GM19455 (cell line): ENCODE data around the gene MRPL11.
A peak's percentile ranks its signal among the peaks of the same experiment; 100 is the strongest.

Experiments
- ATAC-seq: cut with Tn5 transposase; IDR thresholded peaks from one replicate; pipeline ENCODE4 v1.9.1; 2021; ENCODE audit not compliant: unreplicated experiment

MRPL11 gene

GRCh38 chr11:66438504-66439466 is at the start of gene MRPL11:
TSS of gene MRPL11 (minus strand) at chr11:66438848. CDS start at chr11:66438754, 94 bp downstream.
- peak; percentile 92 for ATAC-seq

DNA sequence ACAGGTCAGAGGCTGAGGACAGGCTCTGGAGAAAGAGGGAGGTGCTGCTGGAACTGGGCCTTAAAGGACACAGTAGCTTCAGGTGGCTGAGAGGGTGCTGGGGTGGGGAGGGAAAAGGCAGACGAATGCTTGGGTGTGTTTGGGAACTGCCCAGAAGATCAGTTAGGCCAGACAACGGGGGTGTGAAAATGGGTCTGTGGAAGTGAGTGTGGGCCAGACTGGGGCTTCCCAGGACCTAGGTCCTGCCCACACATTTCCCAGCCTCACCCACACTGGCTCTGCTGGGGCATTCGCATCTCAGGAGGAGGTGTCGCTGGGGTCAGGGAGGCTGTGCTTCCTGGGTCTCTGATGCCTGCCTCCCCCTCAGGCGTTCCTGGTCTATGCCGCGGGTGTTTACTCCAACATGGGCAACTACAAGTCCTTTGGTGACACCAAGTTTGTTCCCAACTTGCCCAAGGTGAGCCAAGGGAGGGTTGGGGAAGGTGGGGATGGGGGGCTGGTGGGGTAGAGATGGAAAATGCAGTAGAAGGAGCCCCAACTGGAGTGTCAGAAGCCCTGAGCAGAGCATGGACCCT is 46.2 kb upstream of the MRPL11 start:
- ATAC-seq, result no peak

DNA sequence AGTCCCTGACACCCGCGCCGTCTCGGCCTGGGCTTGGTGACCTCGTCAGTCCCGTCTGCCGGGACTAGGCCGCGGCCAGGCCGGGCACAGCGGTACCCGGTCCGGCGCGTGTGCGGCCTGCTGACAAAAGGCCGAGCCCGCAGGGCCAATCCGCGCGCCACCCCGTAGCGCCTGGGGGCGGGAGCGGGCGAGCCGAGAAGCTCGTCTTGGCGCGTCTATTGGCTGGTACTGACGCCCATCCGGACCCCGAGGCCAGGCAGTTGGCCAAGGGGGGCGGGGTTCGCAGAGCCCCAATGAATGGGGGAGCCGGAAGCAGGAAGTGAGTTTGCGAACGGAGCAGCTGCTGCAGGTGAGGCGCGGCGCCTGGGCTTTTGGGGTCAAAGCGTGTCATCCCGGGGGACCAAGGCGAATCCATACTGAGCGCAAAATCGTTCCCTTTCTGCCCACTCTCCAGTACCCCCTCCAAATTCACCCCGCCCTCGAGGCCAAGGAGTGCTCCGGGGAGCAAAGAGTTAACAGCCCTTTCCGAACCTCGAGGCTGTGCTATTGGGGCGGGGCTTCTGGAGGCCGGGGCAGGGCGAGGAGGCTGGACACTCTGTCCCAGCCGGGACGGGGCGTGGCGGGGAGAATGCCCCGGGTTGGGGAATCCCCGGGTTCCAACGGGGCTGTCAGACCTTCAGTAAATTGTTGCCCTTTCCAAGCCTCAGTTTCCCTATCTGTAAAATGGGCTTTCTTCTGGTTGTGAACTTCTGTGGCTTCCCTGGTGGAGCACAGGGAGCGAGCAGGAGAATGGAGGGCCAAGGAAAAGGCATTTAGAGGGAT is 41.7 kb upstream of the MRPL11 start, which contains the start of gene DPP3:
TSS of gene DPP3 (plus strand) at position 318 of the 822 bp plus-strand sequence. CDS start 1,767 bp downstream, outside the sequence.
- peak; percentile 90 for ATAC-seq

DNA sequence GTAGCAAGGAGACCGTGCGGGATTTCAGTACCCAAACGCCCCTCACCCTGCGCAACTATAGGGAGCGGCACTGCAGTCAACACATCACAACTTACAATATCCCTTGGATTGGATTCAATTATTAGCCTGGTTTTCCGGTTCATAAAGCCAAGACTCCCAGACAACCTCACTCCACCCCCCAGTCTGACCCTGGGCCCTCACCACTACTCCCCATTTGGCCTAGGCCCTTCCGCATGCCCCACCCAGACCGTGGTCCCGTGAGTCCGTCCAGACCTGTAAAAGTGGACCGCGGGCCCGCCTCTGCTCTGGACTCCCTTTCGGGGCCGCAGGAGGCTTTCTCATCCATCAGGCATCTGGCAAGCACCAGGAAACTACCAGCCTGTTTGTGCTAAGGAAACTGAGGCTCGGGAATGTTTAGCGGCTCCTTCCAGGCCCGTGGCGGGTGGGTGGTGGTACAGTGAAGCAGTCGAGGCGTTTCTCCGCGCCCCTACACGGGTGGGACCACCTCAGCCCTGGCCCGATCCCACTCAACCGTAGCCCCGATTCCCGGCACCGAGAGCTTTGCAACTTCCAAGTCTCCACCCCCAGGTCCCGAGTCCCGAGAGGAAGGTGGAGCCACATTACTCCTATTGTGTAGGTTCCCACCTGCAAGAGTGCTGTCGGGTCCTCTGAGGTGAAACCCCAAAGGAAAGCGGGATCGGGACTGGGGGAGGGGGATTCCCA is 40.9 kb upstream of the MRPL11 start:
- peak; percentile 3 for ATAC-seq

DNA sequence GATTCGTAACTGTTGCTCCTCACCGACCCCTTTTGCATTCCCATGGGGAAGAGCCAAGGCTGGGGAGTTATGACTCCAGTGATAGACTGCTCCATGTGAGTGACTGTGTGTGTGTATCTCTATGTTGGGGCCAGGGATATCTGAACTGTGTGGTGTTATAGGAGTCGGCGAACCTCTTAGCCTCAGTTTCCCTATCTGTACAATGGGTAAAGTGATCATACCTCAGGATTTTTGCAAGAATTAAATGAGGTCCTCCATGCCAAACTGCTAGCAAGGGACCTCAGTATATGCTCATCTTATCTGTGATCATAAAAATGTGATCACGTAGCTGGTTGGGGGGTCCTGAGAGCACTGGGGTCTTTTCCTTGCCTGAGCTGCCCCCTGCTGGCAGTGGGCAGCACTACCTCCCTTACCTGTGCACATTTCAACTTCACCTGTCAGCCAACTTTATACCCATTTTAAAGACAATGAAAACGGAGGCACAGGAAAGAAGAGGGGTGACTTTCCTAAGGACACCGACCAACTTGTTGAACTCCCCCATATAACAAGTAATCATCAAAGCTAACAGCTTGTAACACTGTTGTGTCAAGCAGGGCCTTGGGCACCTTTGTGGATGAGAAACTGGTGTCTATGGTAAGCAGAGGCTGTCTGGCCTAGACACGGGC is 40.2 kb upstream of the MRPL11 start:
- ATAC-seq, result no peak

DNA sequence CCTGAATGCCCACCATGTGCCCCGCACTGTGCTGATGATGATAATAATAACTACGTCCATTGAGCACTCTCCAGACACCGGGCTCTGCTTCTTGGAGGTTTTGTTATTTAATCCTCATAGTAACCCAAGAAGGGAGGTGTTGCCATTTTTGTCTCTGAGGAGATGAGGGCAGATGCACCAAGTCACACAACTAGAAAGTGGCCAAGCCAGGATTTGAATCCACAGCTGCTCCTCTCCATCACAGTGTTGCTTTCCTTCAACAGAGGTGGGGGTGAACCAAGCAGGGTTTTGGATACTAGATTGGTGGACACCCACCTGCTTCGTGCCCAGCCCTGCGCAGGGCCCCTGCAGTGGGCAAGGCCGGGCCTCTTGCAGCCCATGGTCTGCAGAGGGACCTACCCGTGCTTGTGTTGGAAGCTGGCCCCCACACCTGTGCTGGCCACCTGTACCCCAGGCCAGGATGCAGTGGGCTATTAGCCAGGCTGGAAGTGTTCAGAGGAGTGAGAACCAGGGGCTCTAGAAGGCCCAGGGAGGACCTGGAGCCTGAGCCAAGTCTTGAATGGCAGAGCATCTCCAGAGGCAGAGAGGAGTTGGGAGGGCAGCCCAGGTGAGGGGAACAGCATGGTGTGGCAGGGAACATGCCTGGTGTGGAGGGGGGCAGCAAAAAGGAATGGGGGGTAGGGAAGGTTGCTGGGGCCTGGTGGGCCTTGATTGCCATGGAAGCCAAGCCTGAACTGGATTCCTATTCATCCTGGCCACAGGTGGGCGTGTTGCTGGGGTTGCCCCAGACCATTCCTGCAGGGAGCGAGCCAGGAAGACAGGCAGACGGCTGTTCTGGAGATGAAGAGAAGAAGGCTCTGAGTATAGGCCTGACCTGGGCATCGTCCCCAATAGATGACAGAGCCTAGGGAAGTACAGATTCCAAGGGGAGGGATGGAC is 38.9 kb upstream of the MRPL11 start:
- ATAC-seq, result no peak

- no peak for ATAC-seq
These were observed 38.2 kb upstream of the MRPL11 start for GRCh38 chr11:66476841-66477251.

DNA sequence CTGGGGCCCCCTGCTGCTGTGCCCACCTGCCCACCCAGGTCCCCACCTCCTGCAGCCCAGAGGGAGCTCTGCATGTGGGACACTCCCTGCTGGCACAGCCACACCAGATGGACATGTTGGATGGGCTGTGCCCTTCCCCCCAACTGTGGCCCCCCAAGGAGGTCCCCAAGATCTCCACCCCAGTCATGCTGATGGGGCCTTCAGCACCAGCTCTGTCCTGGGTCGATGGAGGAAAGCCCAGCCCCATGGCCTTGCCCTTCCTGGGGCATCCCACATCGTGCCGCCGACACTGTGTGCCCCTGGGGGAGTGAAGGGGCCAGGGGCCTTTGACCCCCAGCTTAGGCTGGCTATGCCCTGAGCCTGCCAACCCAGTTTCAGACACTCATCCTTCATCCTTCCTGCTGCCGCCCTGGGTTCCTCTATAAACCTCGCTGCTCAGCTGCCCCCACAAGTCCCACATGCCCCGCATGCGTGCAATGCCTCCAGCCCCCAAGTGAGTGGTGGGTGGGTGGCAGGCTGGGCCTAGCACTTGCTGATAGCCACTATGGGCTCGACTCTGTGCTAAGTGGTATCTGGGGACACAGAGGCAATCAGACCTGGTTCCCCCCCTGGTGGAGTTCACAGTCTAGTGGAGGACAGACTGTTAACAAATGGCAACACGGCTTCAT is 37.7 kb upstream of the MRPL11 start:
- no peak for ATAC-seq

- no peak for ATAC-seq
These were observed 36.9 kb upstream of the MRPL11 start for GRCh38 chr11:66475349-66476172.

- no peak for ATAC-seq
These were observed 35.2 kb upstream of the MRPL11 start for GRCh38 chr11:66473608-66474515.

- ATAC-seq, result no peak
These were observed 34.5 kb upstream of the MRPL11 start for GRCh38 chr11:66473167-66473566.

DNA sequence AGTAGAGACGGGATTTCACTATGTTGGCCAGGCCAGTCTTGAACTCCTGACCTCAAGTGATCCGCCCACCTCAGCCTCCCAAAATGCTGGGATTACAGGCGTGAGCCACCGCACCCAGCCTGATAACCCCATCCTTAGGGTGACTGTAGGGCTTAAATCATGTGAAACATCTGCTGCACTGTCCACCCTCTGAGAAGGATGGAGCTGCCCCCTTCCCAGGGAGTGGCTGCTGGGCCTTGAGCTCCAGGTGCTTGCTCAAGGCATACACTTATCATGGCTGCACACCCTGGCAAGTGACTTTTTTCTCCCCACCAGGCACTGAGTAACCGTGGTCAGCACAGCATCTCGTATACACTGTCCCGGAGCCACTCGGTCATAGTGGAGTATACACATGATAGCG is 33.4 kb upstream of the MRPL11 start:
- ATAC-seq, result no peak

- no peak for ATAC-seq
These were observed 32.5 kb upstream of the MRPL11 start for GRCh38 chr11:66471142-66471541.

DNA sequence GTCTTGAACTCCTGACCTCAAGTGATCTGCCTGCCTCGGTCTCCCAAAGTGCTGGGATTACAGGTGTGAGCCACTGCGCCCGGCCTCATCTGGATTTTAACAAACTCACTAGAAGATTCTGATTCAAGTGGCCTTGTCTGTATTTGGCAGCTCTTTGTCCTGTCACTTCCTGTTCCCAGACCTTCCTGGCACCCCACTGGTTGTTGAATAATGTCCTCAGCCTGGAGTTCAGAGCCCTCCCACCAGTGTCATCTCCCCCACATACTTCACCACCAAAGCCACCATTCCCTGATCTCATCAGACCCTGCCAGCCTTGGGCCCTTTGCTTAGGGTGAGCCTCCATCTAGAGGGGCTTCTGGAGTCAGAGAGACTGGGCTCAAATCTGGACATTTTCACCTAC is 31.4 kb upstream of the MRPL11 start:
- ATAC-seq, result no peak

DNA sequence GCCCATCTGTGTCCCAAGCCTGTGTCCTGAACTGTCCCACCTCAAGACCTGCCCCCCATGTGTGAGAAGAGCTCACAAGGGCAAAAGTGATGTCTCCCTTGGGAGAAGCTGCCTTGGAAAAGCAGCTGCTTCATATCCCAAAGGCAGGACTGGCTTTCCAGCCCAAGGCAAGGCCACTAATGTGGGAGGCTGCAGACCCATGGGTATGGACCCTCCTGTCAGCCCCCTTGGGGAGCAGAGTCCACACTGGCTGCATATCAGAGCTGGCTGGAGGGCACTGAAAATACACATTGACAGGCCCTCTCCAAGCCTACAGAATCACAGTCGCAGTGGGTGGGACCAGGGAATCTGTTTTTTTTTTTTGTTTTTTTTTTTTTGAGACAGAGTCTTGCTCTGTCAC is 30.8 kb upstream of the MRPL11 start:
- ATAC-seq, result no peak

- no peak for ATAC-seq
These were observed 30.0 kb upstream of the MRPL11 start for GRCh38 chr11:66468691-66469090.

GRCh38 chr11:66467756-66468155 is 29.1 kb upstream of the MRPL11 start:
- ATAC-seq, result no peak
